GM18873 (cell line): ENCODE results near the gene PRSS21.

Source experiments
- ATAC-seq: cut with Tn5 transposase; IDR thresholded peaks from one replicate; pipeline ENCODE4 v1.9.1; 2021; ENCODE audit warnings: mild to moderate bottlenecking, moderate library complexity, moderate number of reproducible peaks; ENCODE audit not compliant: unreplicated experiment, low FRiP score

Gene PRSS21

DNA sequence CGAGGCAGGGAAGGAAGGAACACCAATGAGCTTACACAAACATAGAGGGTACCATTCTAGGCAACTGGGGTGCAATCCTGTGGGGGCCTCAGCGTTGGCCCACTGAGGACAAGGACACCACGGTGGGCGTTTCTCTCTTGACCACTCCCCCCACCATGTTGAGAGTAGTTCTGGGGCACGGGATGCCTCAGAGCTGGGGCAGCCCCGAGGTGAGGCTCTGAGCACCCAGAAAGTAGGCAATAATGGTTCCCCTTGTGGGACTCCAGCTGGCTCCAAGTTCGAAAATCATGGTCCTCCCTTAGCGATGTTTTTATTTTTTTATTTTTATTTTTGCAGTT is 5.1 kb downstream of the PRSS21 start:
- ATAC-seq, result no peak

DNA sequence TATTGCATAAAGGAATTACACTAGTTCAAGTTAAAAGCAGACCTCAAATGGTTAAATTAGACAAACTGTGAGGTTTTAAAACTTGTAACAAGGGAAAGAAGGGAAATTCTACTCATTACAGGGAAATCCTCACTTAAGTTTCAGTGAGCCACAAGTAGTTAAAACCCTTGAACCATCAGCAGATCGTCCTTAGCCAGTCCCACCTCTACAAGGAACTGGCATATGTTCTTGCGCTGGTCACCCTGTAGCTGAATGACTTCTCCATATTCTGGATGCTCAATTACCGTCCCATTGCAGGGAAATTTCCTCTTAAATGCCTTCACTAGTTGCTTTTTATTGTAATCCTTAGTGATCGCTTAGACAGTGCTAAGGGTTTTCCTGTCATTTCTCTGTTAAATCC is 5.5 kb downstream of the PRSS21 start:
- no peak for ATAC-seq

DNA sequence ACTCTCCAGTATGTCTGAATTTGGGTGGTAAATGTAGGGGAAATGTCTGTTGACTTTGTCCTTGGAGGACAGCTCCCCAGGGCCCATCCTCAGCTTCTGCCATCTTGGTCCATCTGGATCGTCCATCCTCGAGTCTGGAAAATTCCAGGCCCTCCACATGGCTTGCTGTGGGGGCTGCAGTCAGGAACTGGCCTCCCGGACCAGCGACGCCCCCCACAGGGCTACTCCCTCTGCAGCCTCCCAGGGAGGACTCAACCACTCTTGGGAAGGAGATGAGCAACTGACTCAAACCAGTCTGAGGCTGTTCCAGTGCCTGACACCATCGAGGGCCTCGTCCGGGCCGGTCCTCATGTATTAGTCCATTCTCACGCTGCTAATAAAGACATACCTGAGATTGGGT is 7.6 kb downstream of the PRSS21 start:
- ATAC-seq, result no peak

DNA sequence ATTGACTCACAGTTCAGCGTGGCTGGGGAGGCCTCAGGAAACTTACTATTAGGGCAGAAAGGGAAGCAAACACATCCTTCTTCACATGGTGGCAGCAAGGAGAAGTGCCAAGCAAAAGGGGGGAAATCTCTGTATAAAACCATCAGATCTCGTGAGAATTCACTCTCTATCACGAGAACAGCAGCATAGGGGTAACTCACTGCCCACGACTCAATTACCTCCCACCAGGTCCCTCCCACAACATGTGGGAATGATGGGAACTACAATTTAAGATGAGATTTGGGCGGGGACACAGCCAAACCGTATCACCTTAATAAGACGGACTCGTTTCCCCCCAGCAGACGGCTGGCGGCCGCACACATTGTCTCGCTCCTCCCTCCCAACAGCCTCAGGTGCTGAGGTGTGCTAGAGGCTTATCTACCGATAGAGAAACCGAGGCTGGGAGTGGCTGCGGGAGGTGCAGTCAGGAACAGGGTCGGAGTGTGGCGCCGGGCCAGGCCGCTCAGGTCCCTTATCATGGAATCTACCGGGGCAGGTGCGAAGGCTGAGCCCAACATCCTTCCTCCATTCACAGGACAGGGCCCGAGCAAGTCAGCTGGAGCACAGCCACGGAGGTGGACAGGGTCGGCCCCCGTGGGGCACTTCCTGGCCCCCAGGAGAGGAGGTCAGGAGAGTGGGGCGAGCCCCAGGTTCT is 8.2 kb downstream of the PRSS21 start:
- no peak for ATAC-seq

GRCh38 chr16:2825906-2826305 is 8.9 kb downstream of the PRSS21 start:
- no peak for ATAC-seq

DNA sequence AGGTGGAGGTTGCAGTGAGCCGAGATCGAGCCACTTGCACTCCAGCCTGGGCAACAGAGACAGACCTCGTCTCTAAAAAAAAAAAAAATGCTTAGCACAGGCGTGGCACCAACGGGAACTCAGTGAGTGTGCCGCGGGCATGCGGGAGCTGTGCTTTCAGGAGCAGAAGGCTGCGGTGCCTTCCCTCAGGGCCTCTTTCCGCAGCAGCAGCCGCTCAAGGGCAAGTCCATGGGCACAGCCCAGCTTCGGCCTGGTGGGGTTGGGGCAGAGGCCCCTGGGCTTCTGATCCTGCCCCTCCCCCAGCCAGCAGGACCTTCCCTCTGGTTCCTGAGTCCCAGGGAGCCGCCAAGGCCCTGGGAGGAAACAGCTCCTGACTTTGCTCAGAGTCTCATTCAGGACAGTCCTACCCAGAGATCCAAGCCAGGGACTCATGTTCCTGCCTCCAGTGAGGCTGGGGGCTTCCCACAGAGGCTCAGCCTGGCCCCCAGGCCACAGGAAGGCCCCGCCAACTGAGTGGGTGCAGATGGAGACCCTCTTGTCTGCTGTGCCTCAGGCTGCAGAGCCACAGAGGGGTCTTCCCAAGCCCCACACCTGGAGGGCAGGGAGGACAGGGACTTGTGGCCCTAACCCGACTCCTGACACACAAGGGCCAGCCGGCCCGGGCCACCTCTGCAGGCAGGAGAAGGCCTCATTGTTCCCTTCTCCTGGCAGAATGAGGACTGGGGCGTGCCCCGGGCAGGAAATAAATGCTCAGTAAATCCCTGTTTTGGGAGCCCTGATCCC is 9.7 kb downstream of the PRSS21 start:
- ATAC-seq, result no peak

DNA sequence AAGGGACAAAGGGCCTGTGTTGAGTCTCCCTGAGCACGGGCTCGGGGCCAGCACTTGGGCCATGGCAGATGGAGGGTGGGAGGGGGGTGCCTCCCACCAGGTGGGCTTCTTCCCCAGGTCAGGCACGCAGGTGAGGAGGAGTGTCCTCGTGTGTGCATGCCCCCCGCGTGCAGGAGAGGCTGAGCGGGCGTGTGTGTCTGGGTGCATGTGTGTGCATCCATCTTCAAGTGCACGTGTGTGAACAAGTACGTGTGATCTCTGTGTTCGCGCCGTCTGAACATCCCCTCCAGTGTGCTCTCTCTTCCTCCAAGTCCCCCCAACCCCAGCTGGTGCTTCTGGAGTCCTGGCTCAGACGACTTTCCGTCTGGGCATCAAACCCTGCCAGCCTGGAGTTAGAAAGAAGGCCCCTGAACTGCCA is 10.3 kb downstream of the PRSS21 start:
- ATAC-seq, result no peak

GRCh38 chr16:2827831-2828520 is 10.9 kb downstream of the PRSS21 start:
- no peak for ATAC-seq

GRCh38 chr16:2828521-2828840 is 11.4 kb downstream of the PRSS21 start:
- ATAC-seq, result no peak

DNA sequence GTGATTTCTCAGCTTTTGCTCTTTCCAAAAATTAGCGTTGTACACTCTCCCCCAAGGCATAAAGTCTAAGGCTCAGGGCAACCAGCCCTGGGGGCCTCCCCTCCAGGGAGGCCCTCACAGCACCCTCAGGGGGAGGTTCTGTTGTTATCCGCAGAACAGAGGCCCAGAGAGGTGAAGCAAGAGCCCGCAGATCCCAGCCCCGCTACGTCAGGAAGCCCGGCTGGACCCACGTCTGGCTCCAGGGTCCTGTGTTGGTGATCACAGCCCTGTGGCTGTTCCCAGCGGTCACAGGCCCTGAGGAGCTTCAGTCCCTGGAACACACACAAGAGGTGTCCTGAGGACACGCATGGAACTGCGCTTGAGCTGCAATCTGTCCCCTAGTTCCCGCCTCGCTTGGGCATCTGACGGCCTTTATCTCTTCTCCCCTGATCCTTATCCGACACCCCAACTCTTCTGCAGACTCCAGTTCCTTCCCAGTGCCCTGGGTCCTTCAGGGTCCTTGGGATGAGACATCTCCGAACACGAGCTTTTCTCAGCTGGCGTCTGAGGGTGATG is 11.9 kb downstream of the PRSS21 start:
- ATAC-seq, result no peak

- ATAC-seq, result no peak
Observed at GRCh38 chr16:2829501-2830354, 12.7 kb downstream of the PRSS21 start, which contains the start of gene ZG16B. Gene ZG16B (plus strand): TSS chr16:2830303. CDS start chr16:2830442, 139 bp downstream.

DNA sequence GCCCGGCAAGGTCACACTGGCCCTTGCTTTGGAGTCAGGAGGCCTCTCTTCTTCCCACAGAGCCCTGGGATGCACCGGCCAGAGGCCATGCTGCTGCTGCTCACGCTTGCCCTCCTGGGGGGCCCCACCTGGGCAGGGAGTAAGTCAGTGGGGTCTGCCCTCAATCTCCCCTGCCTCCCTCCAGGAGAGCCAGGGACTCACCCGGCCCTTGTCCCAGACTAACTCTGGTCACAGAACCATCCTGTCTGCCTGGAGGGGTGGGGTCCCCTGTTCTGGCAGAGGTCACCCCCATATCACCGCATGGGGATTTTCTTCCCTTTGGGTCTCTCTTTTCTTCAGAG is 13.3 kb downstream of the PRSS21 start:
- no peak for ATAC-seq

GRCh38 chr16:2831203-2831602 is 14.2 kb downstream of the PRSS21 start:
- no peak for ATAC-seq

- ATAC-seq, result no peak
Observed at GRCh38 chr16:2833776-2834175, 16.7 kb downstream of the PRSS21 start.

DNA sequence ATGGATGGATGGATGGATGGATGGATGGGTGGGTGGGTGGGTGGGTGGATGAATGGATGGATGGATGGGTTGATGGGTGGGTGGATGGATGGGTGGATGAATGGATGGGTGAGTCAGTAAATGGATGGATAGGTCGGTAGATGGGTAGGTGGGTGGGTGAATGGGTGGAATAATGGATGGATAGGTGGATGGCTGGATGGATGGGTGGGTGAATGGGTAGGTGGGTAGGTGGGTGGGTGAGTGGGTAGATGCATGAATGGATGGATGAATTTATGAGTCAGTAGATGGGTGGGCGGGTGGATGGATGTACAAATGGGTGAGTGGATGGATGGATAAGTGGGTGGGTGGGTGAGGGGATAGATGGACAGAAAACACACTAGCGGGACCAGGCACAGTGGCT is 17.9 kb downstream of the PRSS21 start:
- no peak for ATAC-seq

DNA sequence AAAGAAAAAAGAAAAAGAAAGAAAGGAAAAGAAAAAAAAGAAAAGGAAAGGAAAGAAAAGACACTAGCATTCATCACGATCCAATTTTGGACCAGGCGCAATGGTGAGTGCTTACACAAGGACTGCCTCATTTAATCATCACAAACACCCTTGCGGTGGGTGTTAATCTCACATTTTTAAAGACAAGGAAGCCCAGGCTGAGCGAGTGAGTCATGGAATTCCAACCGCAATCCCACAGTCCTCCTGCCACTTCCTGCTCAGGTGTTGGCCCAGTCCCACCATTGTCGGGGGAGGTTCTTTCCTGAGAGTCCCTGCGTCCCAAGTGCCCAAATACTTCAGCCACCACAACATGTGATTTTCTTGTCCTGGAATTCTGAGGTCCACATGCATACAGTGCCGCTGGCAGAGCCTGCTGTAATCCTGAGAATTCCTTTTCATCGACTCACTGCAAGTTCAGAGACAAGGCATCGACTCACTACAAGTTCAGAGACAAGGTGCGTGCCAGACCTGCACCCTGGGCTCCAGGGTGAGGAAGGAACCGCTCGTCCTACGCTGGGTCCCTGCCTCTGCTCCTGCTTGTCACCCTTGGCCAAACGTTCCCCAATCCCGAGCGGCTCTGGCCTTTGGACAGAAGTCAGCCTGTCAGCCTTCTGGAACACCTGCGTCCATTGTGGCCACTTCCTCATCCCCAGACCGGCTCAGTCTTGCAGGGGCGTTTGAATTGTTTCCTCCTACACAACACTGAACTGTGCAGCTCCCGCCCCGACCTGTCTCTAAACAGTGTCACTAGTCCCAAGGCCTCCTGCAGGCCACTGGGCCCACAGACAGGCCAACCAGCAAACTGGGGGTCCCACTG is 18.8 kb downstream of the PRSS21 start:
- no peak for ATAC-seq

DNA sequence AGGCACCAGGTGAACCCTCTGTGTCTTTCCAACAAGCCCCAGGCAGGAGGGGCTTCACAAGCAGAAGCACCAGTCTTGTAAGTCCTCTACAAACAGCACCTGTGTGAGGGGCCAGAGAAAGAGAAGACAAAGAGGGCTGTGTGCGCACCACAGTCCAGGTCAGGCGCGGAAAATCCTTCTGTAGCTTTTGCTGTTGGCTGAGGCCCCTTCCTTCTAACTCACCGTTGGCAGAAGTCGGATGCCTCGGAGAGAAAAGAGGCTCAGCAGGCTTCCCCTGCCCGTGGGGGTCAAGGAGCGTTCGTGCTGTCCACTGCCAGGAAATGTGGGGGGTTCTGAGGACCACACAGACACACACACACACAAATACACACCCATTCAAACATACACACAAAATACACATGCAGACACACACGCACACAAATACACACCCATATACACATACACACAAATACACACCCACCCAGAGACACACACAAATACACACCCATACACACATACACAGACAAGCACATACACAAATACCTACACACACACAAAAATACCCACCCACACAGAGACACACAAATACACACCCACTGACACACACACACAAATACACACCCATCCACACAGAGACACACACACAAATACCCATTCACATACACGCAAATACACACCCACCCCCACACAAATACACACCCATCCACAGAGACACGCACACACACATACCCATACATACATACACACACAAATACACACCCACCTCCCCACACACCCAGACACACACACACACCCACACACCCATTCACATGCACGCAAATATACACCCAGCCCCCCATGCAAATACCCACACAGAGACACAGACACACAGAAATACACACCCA is 19.8 kb downstream of the PRSS21 start:
- no peak for ATAC-seq

GRCh38 chr16:2838928-2839327 is 21.9 kb downstream of the PRSS21 start:
- ATAC-seq, result no peak
